ENCODE data around the gene SLC17A8.

The SLC17A8 gene

GRCh38 chr12:100371146-100371545 lies 14.3 kb downstream of the SLC17A8 start:
- DNase-seq (ENCODE audit: low read depth, low spot score), result no peak

- peak; percentile 54 for DNase-seq (ENCODE audit: low read depth, low spot score)
Observed at GRCh38 chr12:100372853-100373640, 16.2 kb downstream of the SLC17A8 start.

GRCh38 chr12:100375038-100375735 lies 18.3 kb downstream of the SLC17A8 start:
- DNase-seq (ENCODE audit: low read depth, low spot score), result peak; percentile 90

GRCh38 chr12:100376161-100376560 lies 19.3 kb downstream of the SLC17A8 start:
- no peak for DNase-seq (ENCODE audit: low read depth, low spot score)

GRCh38 chr12:100381379-100381778 lies 24.5 kb downstream of the SLC17A8 start:
- no peak for DNase-seq (ENCODE audit: low read depth, low spot score)

- no peak for DNase-seq (ENCODE audit: low read depth, low spot score)
Observed at GRCh38 chr12:100382338-100382737, 25.5 kb downstream of the SLC17A8 start.

GRCh38 chr12:100383586-100384558 lies 27.0 kb downstream of the SLC17A8 start:
- no peak for DNase-seq (ENCODE audit: low read depth, low spot score)

- DNase-seq (ENCODE audit: low read depth, low spot score), result no peak
Observed at GRCh38 chr12:100384559-100384935, 27.7 kb downstream of the SLC17A8 start.

GRCh38 chr12:100388382-100388781 lies 31.5 kb downstream of the SLC17A8 start:
- no peak for DNase-seq (ENCODE audit: low read depth, low spot score)

GRCh38 chr12:100391856-100392255 lies 35.0 kb downstream of the SLC17A8 start:
- no peak for DNase-seq (ENCODE audit: low read depth, low spot score)

- DNase-seq (ENCODE audit: low read depth, low spot score), result no peak
Observed at GRCh38 chr12:100393200-100393599, 36.3 kb downstream of the SLC17A8 start.

GRCh38 chr12:100395811-100396210 lies 38.9 kb downstream of the SLC17A8 start:
- DNase-seq (ENCODE audit: low read depth, low spot score), result no peak

- DNase-seq (ENCODE audit: low read depth, low spot score), result no peak
Observed at GRCh38 chr12:100398307-100398706, 41.4 kb downstream of the SLC17A8 start.

- no peak for DNase-seq (ENCODE audit: low read depth, low spot score)
Observed at GRCh38 chr12:100399095-100399494, 42.2 kb downstream of the SLC17A8 start.

GRCh38 chr12:100401660-100402059 lies 44.8 kb downstream of the SLC17A8 start:
- peak; percentile 63 for DNase-seq (ENCODE audit: low read depth, low spot score)

- DNase-seq (ENCODE audit: low read depth, low spot score), result no peak
Observed at GRCh38 chr12:100402763-100403162, 45.9 kb downstream of the SLC17A8 start.

- DNase-seq (ENCODE audit: low read depth, low spot score), result no peak
Observed at GRCh38 chr12:100403446-100403845, 46.6 kb downstream of the SLC17A8 start.

GRCh38 chr12:100404769-100405407 lies 48.0 kb downstream of the SLC17A8 start:
- peak; percentile 38 for DNase-seq (ENCODE audit: low read depth, low spot score)

- no peak for DNase-seq (ENCODE audit: low read depth, low spot score)
Observed at GRCh38 chr12:100413001-100413400, 56.1 kb downstream of the SLC17A8 start.

- DNase-seq (ENCODE audit: low read depth, low spot score), result no peak
Observed at GRCh38 chr12:100414739-100415138, 57.9 kb downstream of the SLC17A8 start.

- no peak for DNase-seq (ENCODE audit: low read depth, low spot score)
Observed at GRCh38 chr12:100422646-100423045, 65.8 kb downstream of the SLC17A8 start.
